Measurements from ENCODE around the gene DOCK6. TPM values are rescaled to one million over a fixed set of nuclear protein-coding genes. Genes with fewer than 3 reads are reported as not detected.

The DOCK6 gene
- total and polyA plus RNA-seq, 10 of the 15 experiments (the other 5 are each of a cell fraction or from before 2014, with no cell fraction given) = 0.76 to 24.8 (median 4.7) TPM

- DNase-seq (ENCODE audit: low read depth, low spot score) = no peak
- ATAC-seq = no peak
- BruUV-seq (replicated peaks) = no TSS peak
- intact Hi-C loops (cut with micrococcal nuclease; ENCODE audit: unreplicated experiment) = no loop called here
- in situ Hi-C loops (cut with MboI) = no loop called here
- Histone ChIP-seq H2AFZ (ENCODE audit: control insufficient read depth, low read depth, low read length) (no peak overlapping the region), H3K36me3 (ENCODE audit: control insufficient read depth in 2 of 2, insufficient read depth in 2 of 2, low read length in 1 of 2) (no peaks in the 10 kb centered on the region), H3K27ac (ENCODE audit: control insufficient read depth, insufficient read depth) (no peak overlapping the region), H3K9me3 (replicated peaks; ENCODE audit: control insufficient read depth, insufficient read depth, low read length) (no peaks in the 10 kb centered on the region), H3K4me3 (no peak overlapping the region), H4K20me1 (ENCODE audit: control insufficient read depth, insufficient read depth) (no peaks in the 10 kb centered on the region), H3K4me1 (ENCODE audit: control insufficient read depth, insufficient read depth, low read length) (peaks cover 5% of the 10 kb centered on the region; the same call in 1 of the 2 replicates), H3K79me2 (ENCODE audit: control insufficient read depth, insufficient read depth, low read length) (no peaks in the 10 kb centered on the region), H3K27me3 (replicated peaks in 1 of 2; ENCODE audit: control insufficient read depth in 2 of 2, insufficient read depth in 2 of 2, low read length in 1 of 2) (no peaks in the 10 kb centered on the region), H3K4me2 (ENCODE audit: control insufficient read depth, insufficient read depth) (no peak overlapping the region), H3K9ac (ENCODE audit: control insufficient read depth, insufficient read depth, low read length) (no peak overlapping the region)
- ChIA-PET SMC1A (ENCODE audit: uncharacterized antibody, unreplicated experiment) (interaction anchor here (0.5 to 1.3 kb wide), 2 partner anchors 16 to 112 kb away, joined by 3 to 4 read pairs; no protein-coding TSS in a partner anchor), RAD21 (ENCODE audit: unreplicated experiment) (no interaction called here), CTCF (interaction anchor here (1.0 to 1.5 kb wide), 3 partner anchors 9 to 14 kb away, joined by 3 to 6 read pairs (median 3); no protein-coding TSS in a partner anchor), POLR2A (no interaction called here)
- FAIRE-seq = no peak
- WGBS (ENCODE audit: insufficient coverage, insufficient replicate concordance, low lambda C conversion rate, missing lambda C conversion rate) = 35% methylated on average over 6 of the region's 6 CpGs
- TF ChIP-seq RAD51 (IDR thresholded peaks at IDR 0.05) (no peak), CREM (IDR thresholded peaks at IDR 0.05; ENCODE audit: low read depth) (no peak), KDM1A (IDR thresholded peaks at IDR 0.05; ENCODE audit: borderline replicate concordance) (no peak), PKNOX1 (IDR thresholded peaks at IDR 0.05) (no peak), RFX5 (IDR thresholded peaks at IDR 0.05; ENCODE audit: low read depth, low read length) (no peak), ZBTB4 (CRISPR knock-in tag; IDR thresholded peaks at IDR 0.05) (no peak), YBX1 (IDR thresholded peaks at IDR 0.05) (no peak), SRF (IDR thresholded peaks at IDR 0.05; ENCODE audit: low read depth in 2 of 2, low read length in 2 of 2) (no peak), IRF4 (IDR thresholded peaks at IDR 0.05; ENCODE audit: low read depth, low read length) (no peak), MLLT1 (IDR thresholded peaks at IDR 0.05) (no peak), RCOR1 (conservative IDR thresholded peaks at IDR 0.05; ENCODE audit: low read depth, low read length) (no peak), GABPA (IDR thresholded peaks at IDR 0.05; ENCODE audit: low read depth) (no peak)
Measured at GRCh38 chr19:11265177-11265784, 3.0 kb upstream of the DOCK6 start.
